CD8-positive, alpha-beta memory T cell (primary cell): Measurements from ENCODE around the gene IFI44L. TPM values are rescaled to one million over a fixed set of nuclear protein-coding genes. Genes with fewer than 3 reads are reported as not detected.

Experiments
- CTCF ChIA-PET: fragments of 350-600 bp; sonication (Branson Sonifier 250); formaldehyde crosslinking; loops from one replicate; lab custom pipeline; 2021; ENCODE audit warnings: antibody characterized with exemption; lab: Charles Lee
- POLR2A ChIA-PET: fragments of 350-600 bp; sonication (Branson Sonifier 250); formaldehyde crosslinking; loops from one replicate; lab custom pipeline; 2021; ENCODE audit warnings: antibody characterized with exemption; lab: Charles Lee
- DNase-seq, 5 donors: peaks; one replicate each; pipeline versions ENCODE4 v3.0.0 to v3.0.0-alpha.2; 2020 to 2022; ENCODE audit warnings: mixed read lengths in 1 of 5
- H3K27ac ChIP-seq: one replicate; pipeline ENCODE4 v1.7.0; 2013; ENCODE audit warnings: low read depth, mild to moderate bottlenecking, low read length, moderate library complexity
- H3K27me3 ChIP-seq: 2 replicates; pipeline ENCODE4 v1.7.0; 2013; ENCODE audit warnings: low read length, mild to moderate bottlenecking; ENCODE audit not compliant: insufficient read depth, poor library complexity, severe bottlenecking
- H3K36me3 ChIP-seq: 2 replicates; pipeline ENCODE4 v1.7.0; 2013; ENCODE audit warnings: mild to moderate bottlenecking, low read length, moderate library complexity; ENCODE audit not compliant: insufficient read depth
- H3K4me1 ChIP-seq: 2 replicates; pipeline ENCODE4 v1.7.0; 2013; ENCODE audit warnings: mild to moderate bottlenecking, low read length, moderate library complexity; ENCODE audit not compliant: insufficient read depth
- H3K4me3 ChIP-seq: 2 replicates; pipeline ENCODE4 v1.7.0; 2013; ENCODE audit warnings: mild to moderate bottlenecking, low read length
- H3K9me3 ChIP-seq: 2 replicates; pipeline ENCODE4 v1.7.0; 2013; ENCODE audit warnings: mild to moderate bottlenecking, low read length
- H3K27ac Mint-ChIP-seq, 8 donors: one replicate each; pipeline ENCODE4 v1.8.0; 2020 to 2021; ENCODE audit warnings: mixed read lengths in 8 of 8, mild to moderate bottlenecking in 6 of 8, inconsistent platforms in 3 of 8, moderate library complexity in 3 of 8
- H3K27me3 Mint-ChIP-seq, 2 donors: one replicate each; pipeline ENCODE4 v1.8.0; 2020 to 2021; ENCODE audit warnings: mixed read lengths in 2 of 2, mild to moderate bottlenecking in 1 of 2, moderate library complexity in 1 of 2
- H3K36me3 Mint-ChIP-seq, 3 donors: one replicate each; pipeline ENCODE4 v1.8.0; 2020 to 2021; ENCODE audit warnings: mixed read lengths in 3 of 3, inconsistent platforms in 1 of 3, mild to moderate bottlenecking in 1 of 3
- H3K4me1 Mint-ChIP-seq, 3 donors: one replicate each; pipeline ENCODE4 v1.8.0; 2020 to 2021; ENCODE audit warnings: mixed read lengths in 3 of 3, inconsistent platforms in 1 of 3, mild to moderate bottlenecking in 1 of 3
- H3K4me3 Mint-ChIP-seq, 7 donors: one replicate each; pipeline ENCODE4 v1.8.0; 2020 to 2021; ENCODE audit warnings: mixed read lengths in 7 of 7, mild to moderate bottlenecking in 6 of 7, moderate library complexity in 4 of 7, inconsistent platforms in 2 of 7
- H3K9me3 Mint-ChIP-seq, 5 donors: one replicate each; pipeline ENCODE4 v1.8.0; 2020 to 2022; ENCODE audit warnings: mixed read lengths in 5 of 5, mild to moderate bottlenecking in 3 of 5, moderate library complexity in 2 of 5, inconsistent platforms in 1 of 5
- polyA plus RNA-seq: library from polyadenylated mRNA; unstranded; fragments of 300-500 nt; fragmentation: Illumina TruSeq; gene quantifications from one replicate; pipeline ENCODE4 v1.2.3, GENCODE V29; 2021
- total RNA-seq, 2 experiments: library from RNA; stranded (reverse); gene quantifications; one replicate each; pipeline ENCODE4 v1.2.3, GENCODE V29; 2021

The IFI44L gene
- total and polyA plus RNA-seq, 3 experiments from 2014 or later = 1.4 to 12.7 (median 2.3) TPM

GRCh38 chr1:78645723-78646122 lies 25.5 kb downstream of the IFI44L start:
- Histone ChIP-seq H3K27me3 (no peaks in the 10 kb centered on the region), H3K27ac (no peak overlapping the region), H3K4me1 (peaks cover 30% of the 10 kb centered on the region), H3K9me3 (no peaks in the 10 kb centered on the region), H3K36me3 (no peaks in the 10 kb centered on the region), H3K4me3 (peak overlapping the region; percentile 4)
- H3K27me3 Mint-ChIP-seq = peaks cover 0 to 2% of the 10 kb centered on the region in 2 donors
- H3K9me3 Mint-ChIP-seq = peaks cover 0 to 10% (median 9%) of the 10 kb centered on the region in 5 donors
- H3K27ac Mint-ChIP-seq = peak overlapping the region; percentile 18 to 81 (median 47)
- peak overlapping the region in 6 of 7 donors; percentile 24 to 72 (median 62) for H3K4me3 Mint-ChIP-seq
- peaks cover 6 to 22% (median 19%) of the 10 kb centered on the region in 3 donors for H3K36me3 Mint-ChIP-seq
- ChIA-PET POLR2A (no interaction called here), CTCF (interaction anchor here (1.0 kb wide), 1 partner anchor 28 kb away, joined by 4 read pairs; no protein-coding TSS in a partner anchor)
- peaks cover 40 to 59% (median 49%) of the 10 kb centered on the region in 3 donors for H3K4me1 Mint-ChIP-seq
- DNase-seq = peak in 2 of 5 donors; percentile 36 to 39

GRCh38 chr1:78647238-78647637 lies 27.0 kb downstream of the IFI44L start:
- H3K4me3 Mint-ChIP-seq = peak overlapping the region in 1 of 7 donors; percentile 26
- H3K27ac ChIP-seq = no peak overlapping the region
- H3K36me3 ChIP-seq = no peaks in the 10 kb centered on the region
- ChIA-PET POLR2A (no interaction called here), CTCF (interaction anchor here (1.0 kb wide), 1 partner anchor 30 kb away, joined by 4 read pairs; no protein-coding TSS in a partner anchor)
- peaks cover 0 to 2% of the 10 kb centered on the region in 2 donors for H3K27me3 Mint-ChIP-seq
- no peak overlapping the region for H3K4me3 ChIP-seq
- H3K9me3 ChIP-seq = no peaks in the 10 kb centered on the region
- peaks cover 2 to 18% (median 10%) of the 10 kb centered on the region in 3 donors for H3K36me3 Mint-ChIP-seq
- H3K27ac Mint-ChIP-seq = peak overlapping the region in 3 of 8 donors; percentile 5 to 84 (median 31)
- H3K27me3 ChIP-seq = no peaks in the 10 kb centered on the region
- no peak for DNase-seq
- H3K9me3 Mint-ChIP-seq = peaks cover 0 to 10% (median 9%) of the 10 kb centered on the region in 5 donors
- peaks cover 48 to 72% (median 60%) of the 10 kb centered on the region in 3 donors for H3K4me1 Mint-ChIP-seq
- peaks cover 39% of the 10 kb centered on the region for H3K4me1 ChIP-seq

GRCh38 chr1:78649628-78650027 lies 29.4 kb downstream of the IFI44L start, which contains the start of gene IFI44:
TSS of gene IFI44 (plus strand) at chr1:78649831. CDS start at chr1:78650196, 365 bp downstream.
- ChIA-PET POLR2A (interaction anchor here (0.9 kb wide), 1 partner anchor 29 kb away, joined by 4 read pairs; the partner anchor contains the start of gene IFI44L), CTCF (interaction anchor here (1.0 to 1.4 kb wide), 4 partner anchors 10 to 32 kb away, joined by 3 to 6 read pairs (median 4); partner anchors contain the start of gene IFI44L)
- peaks cover 62 to 79% (median 73%) of the 10 kb centered on the region in 3 donors for H3K4me1 Mint-ChIP-seq
- peak within 1 kb of the TSS; percentile 88 to 95 (median 90) for H3K4me3 Mint-ChIP-seq
- peaks cover 0 to 2% of the 10 kb centered on the region in 2 donors for H3K27me3 Mint-ChIP-seq
- Histone ChIP-seq H3K27me3 (no peaks in the 10 kb centered on the region), H3K4me3 (peak within 1 kb of the TSS; percentile 58), H3K27ac (peak within 1 kb of the TSS; percentile 14), H3K36me3 (no peaks in the 10 kb centered on the region), H3K9me3 (no peaks in the 10 kb centered on the region), H3K4me1 (peaks cover 44% of the 10 kb centered on the region)
- peak; percentile 37 to 81 (median 70) for DNase-seq
- H3K27ac Mint-ChIP-seq = peak within 1 kb of the TSS; percentile 64 to 98 (median 91)
- peaks cover 0 to 14% (median 0%) of the 10 kb centered on the region in 3 donors for H3K36me3 Mint-ChIP-seq
- peaks cover 0 to 6% (median 4%) of the 10 kb centered on the region in 5 donors for H3K9me3 Mint-ChIP-seq

GRCh38 chr1:78650114-78650660 lies 29.9 kb downstream of the IFI44L start:
- peak overlapping the region; percentile 88 to 95 (median 90) for H3K4me3 Mint-ChIP-seq
- CTCF ChIA-PET = interaction anchor here (1.0 to 1.4 kb wide), 4 partner anchors 10 to 33 kb away, joined by 3 to 6 read pairs (median 4); partner anchors contain the start of gene IFI44L
- H3K27ac ChIP-seq = peak overlapping the region; percentile 14
- no peaks in the 10 kb centered on the region for H3K9me3 ChIP-seq
- H3K4me3 ChIP-seq = peak overlapping the region; percentile 58
- peaks cover 39% of the 10 kb centered on the region for H3K4me1 ChIP-seq
- no peak for DNase-seq
- H3K9me3 Mint-ChIP-seq = peaks cover 0 to 6% (median 4%) of the 10 kb centered on the region in 5 donors
- POLR2A ChIA-PET = no interaction called here
- H3K4me1 Mint-ChIP-seq = peaks cover 57 to 73% (median 67%) of the 10 kb centered on the region in 3 donors
- peaks cover 0 to 19% (median 0%) of the 10 kb centered on the region in 3 donors for H3K36me3 Mint-ChIP-seq
- H3K27me3 Mint-ChIP-seq = peaks cover 0 to 2% of the 10 kb centered on the region in 2 donors
- peak overlapping the region; percentile 64 to 98 (median 91) for H3K27ac Mint-ChIP-seq
- H3K36me3 ChIP-seq = no peaks in the 10 kb centered on the region
- H3K27me3 ChIP-seq = no peaks in the 10 kb centered on the region

GRCh38 chr1:78651241-78651640 lies 31.0 kb downstream of the IFI44L start:
- Histone ChIP-seq H3K36me3 (peaks cover 5% of the 10 kb centered on the region), H3K4me3 (peak overlapping the region; percentile 58), H3K27me3 (no peaks in the 10 kb centered on the region), H3K9me3 (no peaks in the 10 kb centered on the region), H3K4me1 (peaks cover 28% of the 10 kb centered on the region), H3K27ac (no peak overlapping the region)
- Mint-ChIP-seq H3K27me3 (peaks cover 0 to 2% of the 10 kb centered on the region in 2 donors), H3K9me3 (peaks cover 0 to 6% (median 4%) of the 10 kb centered on the region in 5 donors), H3K27ac (peak overlapping the region; percentile 64 to 98 (median 91)), H3K4me1 (peaks cover 52 to 66% (median 63%) of the 10 kb centered on the region in 3 donors), H3K4me3 (peak overlapping the region; percentile 88 to 95 (median 90)), H3K36me3 (peaks cover 0 to 30% (median 3%) of the 10 kb centered on the region in 3 donors)
- ChIA-PET CTCF (interaction anchor here (1.2 to 1.9 kb wide), 2 partner anchors 21 to 34 kb away, joined by 3 to 4 read pairs; no protein-coding TSS in a partner anchor), POLR2A (interaction anchor here (1.2 kb wide), 1 partner anchor 30 kb away, joined by 3 read pairs; no protein-coding TSS in a partner anchor)
- peak in 2 of 5 donors; percentile 34 to 47 for DNase-seq

GRCh38 chr1:78652019-78652560 lies 31.8 kb downstream of the IFI44L start:
- H3K9me3 ChIP-seq = no peaks in the 10 kb centered on the region
- POLR2A ChIA-PET = no interaction called here
- H3K27me3 Mint-ChIP-seq = peaks cover 0 to 2% of the 10 kb centered on the region in 2 donors
- H3K9me3 Mint-ChIP-seq = peaks cover 0 to 6% (median 4%) of the 10 kb centered on the region in 5 donors
- no peaks in the 10 kb centered on the region for H3K27me3 ChIP-seq
- peak overlapping the region; percentile 4 to 96 (median 84) for H3K27ac Mint-ChIP-seq
- H3K4me3 Mint-ChIP-seq = peak overlapping the region; percentile 88 to 95 (median 90)
- peak overlapping the region; percentile 58 for H3K4me3 ChIP-seq
- no peak for DNase-seq
- H3K36me3 Mint-ChIP-seq = peaks cover 0 to 31% (median 3%) of the 10 kb centered on the region in 3 donors
- no peak overlapping the region for H3K27ac ChIP-seq
- peaks cover 6% of the 10 kb centered on the region for H3K36me3 ChIP-seq
- H3K4me1 Mint-ChIP-seq = peaks cover 44 to 58% (median 56%) of the 10 kb centered on the region in 3 donors
- peaks cover 25% of the 10 kb centered on the region for H3K4me1 ChIP-seq
- CTCF ChIA-PET = interaction anchor here (1.9 kb wide), 1 partner anchor 35 kb away, joined by 4 read pairs; no protein-coding TSS in a partner anchor

GRCh38 chr1:78658901-78659300 lies 38.7 kb downstream of the IFI44L start:
- H3K27me3 Mint-ChIP-seq = no peaks in the 10 kb centered on the region
- H3K36me3 Mint-ChIP-seq = peaks cover 7 to 76% (median 28%) of the 10 kb centered on the region in 3 donors
- H3K9me3 Mint-ChIP-seq = no peaks in the 10 kb centered on the region
- no peak overlapping the region for H3K4me3 ChIP-seq
- POLR2A ChIA-PET = no interaction called here
- H3K27ac ChIP-seq = no peak overlapping the region
- no peaks in the 10 kb centered on the region for H3K9me3 ChIP-seq
- H3K4me3 Mint-ChIP-seq = no peak overlapping the region
- H3K27ac Mint-ChIP-seq = peak overlapping the region in 6 of 8 donors; percentile 10 to 80 (median 39)
- CTCF ChIA-PET = no interaction called here
- H3K27me3 ChIP-seq = no peaks in the 10 kb centered on the region
- H3K4me1 Mint-ChIP-seq = peaks cover 6 to 20% (median 14%) of the 10 kb centered on the region in 3 donors
- peaks cover 32% of the 10 kb centered on the region for H3K36me3 ChIP-seq
- DNase-seq = no peak
- H3K4me1 ChIP-seq = no peaks in the 10 kb centered on the region
